Measurements from ENCODE around the gene DGKA.
"Not testable (repeated sequence)": the region's sequence is repeated elsewhere in the genome, so short reads cannot be mapped to it uniquely, and the experiment has no call there.

DGKA gene

DNA sequence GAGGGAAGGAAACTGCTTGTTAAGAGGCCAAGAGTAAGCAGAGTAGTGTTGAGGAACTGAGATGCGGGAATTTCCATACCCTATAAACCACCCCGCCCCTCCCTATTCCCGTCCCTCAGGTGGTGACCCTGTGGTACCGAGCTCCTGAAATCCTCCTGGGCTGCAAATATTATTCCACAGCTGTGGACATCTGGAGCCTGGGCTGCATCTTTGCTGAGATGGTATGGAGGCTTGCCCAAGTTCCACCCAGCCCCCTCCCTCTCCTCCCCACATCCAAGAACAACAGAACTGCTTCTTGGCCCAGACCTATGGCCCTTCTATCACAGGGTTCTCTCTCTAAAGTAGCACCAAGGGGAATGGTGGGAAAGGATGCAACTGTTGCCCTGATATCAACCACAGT lies 38.4 kb downstream of the DGKA start:
- no peak overlapping the region for H3K9ac ChIP-seq (ENCODE audit: low read length in 2 of 2)
- H3K4me3 ChIP-seq (ENCODE audit: low read length in 2 of 2) = no peak overlapping the region
- peaks cover 18% of the 10 kb centered on the region for H3K4me1 ChIP-seq (ENCODE audit: control insufficient read depth, insufficient read depth, low read length)
- H3K9me3 ChIP-seq (ENCODE audit: control insufficient read depth in 2 of 2, low read length in 2 of 2) = no peaks in the 10 kb centered on the region
- no peak overlapping the region for H3K27ac ChIP-seq (ENCODE audit: low read length)
- no peaks in the 10 kb centered on the region for H3K27me3 ChIP-seq (ENCODE audit: control insufficient read depth in 1 of 2, insufficient read depth in 2 of 2, low read length in 2 of 2)
- peaks cover 0 to 2% of the 10 kb centered on the region in 2 donors for H3K36me3 ChIP-seq (ENCODE audit: control insufficient read depth in 2 of 2, insufficient read depth in 2 of 2, low read length in 2 of 2)

DNA sequence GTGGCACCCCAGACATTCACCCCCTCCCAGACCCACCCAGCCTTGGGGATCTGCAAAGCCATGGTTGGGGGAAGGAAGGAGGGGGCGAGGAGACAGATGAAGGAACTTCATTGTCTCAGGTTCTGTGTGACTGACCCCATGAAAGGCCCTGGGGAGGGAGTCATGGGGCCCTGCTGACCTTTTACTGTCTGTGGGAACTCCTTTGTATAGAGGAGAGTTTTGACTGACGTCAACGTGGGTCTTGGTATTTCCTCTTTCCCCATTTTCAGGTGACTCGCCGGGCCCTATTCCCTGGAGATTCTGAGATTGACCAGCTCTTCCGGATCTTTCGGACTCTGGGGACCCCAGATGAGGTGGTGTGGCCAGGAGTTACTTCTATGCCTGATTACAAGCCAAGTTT lies 39.8 kb downstream of the DGKA start:
- Histone ChIP-seq H3K4me3 (ENCODE audit: low read length in 2 of 2) (no peak overlapping the region), H3K27ac (ENCODE audit: low read length) (no peak overlapping the region), H3K9ac (ENCODE audit: low read length in 2 of 2) (no peak overlapping the region), H3K27me3 (ENCODE audit: control insufficient read depth in 1 of 2, insufficient read depth in 2 of 2, low read length in 2 of 2) (no peaks in the 10 kb centered on the region), H3K4me1 (ENCODE audit: control insufficient read depth, insufficient read depth, low read length) (peaks cover 26% of the 10 kb centered on the region), H3K36me3 (ENCODE audit: control insufficient read depth in 2 of 2, insufficient read depth in 2 of 2, low read length in 2 of 2) (peaks cover 0 to 2% of the 10 kb centered on the region in 2 donors), H3K9me3 (ENCODE audit: control insufficient read depth in 2 of 2, low read length in 2 of 2) (no peaks in the 10 kb centered on the region)

DNA sequence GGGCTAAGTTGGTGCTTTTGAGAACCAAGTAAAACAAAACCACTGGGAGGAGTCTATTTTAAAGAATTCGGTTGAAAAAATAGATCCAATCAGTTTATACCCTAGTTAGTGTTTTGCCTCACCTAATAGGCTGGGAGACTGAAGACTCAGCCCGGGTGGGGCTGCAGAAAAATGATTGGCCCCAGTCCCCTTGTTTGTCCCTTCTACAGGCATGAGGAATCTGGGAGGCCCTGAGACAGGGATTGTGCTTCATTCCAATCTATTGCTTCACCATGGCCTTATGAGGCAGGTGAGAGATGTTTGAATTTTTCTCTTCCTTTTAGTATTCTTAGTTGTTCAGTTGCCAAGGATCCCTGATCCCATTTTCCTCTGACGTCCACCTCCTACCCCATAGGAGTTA lies 41.1 kb downstream of the DGKA start:
- Histone ChIP-seq H3K9ac (ENCODE audit: low read length in 2 of 2) (peak overlapping the region in 1 of 2 donors; percentile 71), H3K4me3 (ENCODE audit: low read length in 2 of 2) (peak overlapping the region in 1 of 2 donors; percentile 30), H3K4me1 (ENCODE audit: control insufficient read depth, insufficient read depth, low read length) (peaks cover 22% of the 10 kb centered on the region), H3K36me3 (ENCODE audit: control insufficient read depth in 2 of 2, insufficient read depth in 2 of 2, low read length in 2 of 2) (peaks cover 0 to 2% of the 10 kb centered on the region in 2 donors), H3K27me3 (ENCODE audit: control insufficient read depth in 1 of 2, insufficient read depth in 2 of 2, low read length in 2 of 2) (no peaks in the 10 kb centered on the region), H3K27ac (ENCODE audit: low read length) (peak overlapping the region; percentile 90), H3K9me3 (ENCODE audit: control insufficient read depth in 2 of 2, low read length in 2 of 2) (no peaks in the 10 kb centered on the region)

- peaks cover 0 to 2% of the 10 kb centered on the region in 2 donors for H3K36me3 ChIP-seq (ENCODE audit: control insufficient read depth in 2 of 2, insufficient read depth in 2 of 2, low read length in 2 of 2)
- H3K9ac ChIP-seq (ENCODE audit: low read length in 2 of 2) = peak overlapping the region; percentile 71 to 86
- peak overlapping the region; percentile 76 to 90 for H3K4me3 ChIP-seq (ENCODE audit: low read length in 2 of 2)
- peak overlapping the region; percentile 90 for H3K27ac ChIP-seq (ENCODE audit: low read length)
- H3K4me1 ChIP-seq (ENCODE audit: control insufficient read depth, insufficient read depth, low read length) = peaks cover 18% of the 10 kb centered on the region
- H3K9me3 ChIP-seq (ENCODE audit: control insufficient read depth in 2 of 2, low read length in 2 of 2) = no peaks in the 10 kb centered on the region
- no peaks in the 10 kb centered on the region for H3K27me3 ChIP-seq (ENCODE audit: control insufficient read depth in 1 of 2, insufficient read depth in 2 of 2, low read length in 2 of 2)
Observed at GRCh38 chr12:55972456-55972855, 41.5 kb downstream of the DGKA start.

DNA sequence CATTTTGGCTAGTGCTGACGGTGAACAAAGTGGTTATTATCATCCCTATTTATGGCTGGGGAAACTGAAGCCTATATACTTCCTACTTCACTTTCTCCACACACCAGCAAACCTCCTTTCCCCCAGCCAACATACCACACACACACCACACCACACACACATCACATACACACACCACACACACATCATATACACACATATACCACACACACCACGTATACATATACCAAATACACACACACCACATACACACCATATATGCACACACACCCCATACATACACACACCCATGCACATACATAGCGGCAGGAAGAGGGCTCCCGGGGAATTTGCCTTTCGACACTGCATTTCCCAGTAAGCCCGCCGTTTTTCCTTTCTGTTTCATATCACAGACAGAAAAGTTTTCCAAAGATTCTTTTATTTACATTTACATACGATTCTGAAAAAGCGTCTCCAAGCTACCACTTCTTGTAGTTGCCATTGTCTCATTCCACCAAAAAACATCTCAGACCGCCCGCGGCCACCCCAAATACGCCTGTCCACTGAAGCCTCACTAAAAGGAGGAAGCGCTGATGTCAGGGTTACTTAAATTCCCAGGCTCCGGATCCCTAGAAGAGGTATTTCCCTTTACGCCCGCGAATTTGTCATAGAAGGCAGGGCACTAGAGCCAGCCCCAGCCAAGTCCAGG lies 42.1 kb downstream of the DGKA start:
- H3K9me3 ChIP-seq (ENCODE audit: control insufficient read depth in 2 of 2, low read length in 2 of 2) = no peaks in the 10 kb centered on the region
- H3K9ac ChIP-seq (ENCODE audit: low read length in 2 of 2) = peak overlapping the region; percentile 71 to 86
- H3K4me1 ChIP-seq (ENCODE audit: control insufficient read depth, insufficient read depth, low read length) = peaks cover 15% of the 10 kb centered on the region
- H3K4me3 ChIP-seq (ENCODE audit: low read length in 2 of 2) = peak overlapping the region; percentile 76 to 90
- peaks cover 0 to 2% of the 10 kb centered on the region in 2 donors for H3K36me3 ChIP-seq (ENCODE audit: control insufficient read depth in 2 of 2, insufficient read depth in 2 of 2, low read length in 2 of 2)
- H3K27me3 ChIP-seq (ENCODE audit: control insufficient read depth in 1 of 2, insufficient read depth in 2 of 2, low read length in 2 of 2) = no peaks in the 10 kb centered on the region
- H3K27ac ChIP-seq (ENCODE audit: low read length) = peak overlapping the region; percentile 90

GRCh38 chr12:55973599-55974307 lies 42.8 kb downstream of the DGKA start, which contains the start of gene RAB5B:
TSS of gene RAB5B (plus strand) at chr12:55974078. CDS start at chr12:55986961, 12,883 bp downstream.
- Histone ChIP-seq H3K27ac (ENCODE audit: low read length) (peak within 1 kb of the TSS; percentile 94), H3K4me3 (ENCODE audit: low read length in 2 of 2) (peak within 1 kb of the TSS; percentile 77 to 90), H3K4me1 (ENCODE audit: control insufficient read depth, insufficient read depth, low read length) (peaks cover 15% of the 10 kb centered on the region), H3K27me3 (ENCODE audit: control insufficient read depth in 1 of 2, insufficient read depth in 2 of 2, low read length in 2 of 2) (no peaks in the 10 kb centered on the region), H3K36me3 (ENCODE audit: control insufficient read depth in 2 of 2, insufficient read depth in 2 of 2, low read length in 2 of 2) (peaks cover 0 to 4% of the 10 kb centered on the region in 2 donors), H3K9ac (ENCODE audit: low read length in 2 of 2) (peak within 1 kb of the TSS; percentile 94 to 98), H3K9me3 (ENCODE audit: control insufficient read depth in 2 of 2, low read length in 2 of 2) (no peaks in the 10 kb centered on the region)

DNA sequence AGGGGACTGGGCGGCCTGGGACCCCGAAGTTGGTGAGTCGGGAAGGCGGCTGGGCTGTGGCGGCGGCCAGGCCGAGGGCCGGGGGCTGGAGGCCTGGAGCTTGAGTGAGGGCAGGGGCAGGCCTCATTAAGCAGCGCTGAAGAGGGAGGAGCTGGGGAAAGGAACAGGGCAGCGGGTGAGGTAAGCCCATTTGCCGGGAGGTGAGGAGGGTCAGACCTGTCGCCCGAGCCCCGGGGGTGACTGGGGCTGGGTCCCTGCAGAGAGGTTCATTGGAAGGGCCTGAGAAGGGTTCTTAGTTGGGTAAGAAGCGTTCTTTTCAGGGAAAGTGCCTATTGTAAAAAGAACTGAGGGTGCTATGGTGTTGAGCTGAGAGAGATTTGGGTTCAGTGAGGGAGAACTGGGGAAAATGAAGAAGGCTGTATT lies 43.4 kb downstream of the DGKA start:
- peaks cover 0 to 4% of the 10 kb centered on the region in 2 donors for H3K36me3 ChIP-seq (ENCODE audit: control insufficient read depth in 2 of 2, insufficient read depth in 2 of 2, low read length in 2 of 2)
- peak overlapping the region; percentile 77 to 90 for H3K4me3 ChIP-seq (ENCODE audit: low read length in 2 of 2)
- H3K9me3 ChIP-seq (ENCODE audit: control insufficient read depth in 2 of 2, low read length in 2 of 2) = no peaks in the 10 kb centered on the region
- peak overlapping the region; percentile 94 to 98 for H3K9ac ChIP-seq (ENCODE audit: low read length in 2 of 2)
- H3K27me3 ChIP-seq (ENCODE audit: control insufficient read depth in 1 of 2, insufficient read depth in 2 of 2, low read length in 2 of 2) = no peaks in the 10 kb centered on the region
- H3K4me1 ChIP-seq (ENCODE audit: control insufficient read depth, insufficient read depth, low read length) = peaks cover 15% of the 10 kb centered on the region
- H3K27ac ChIP-seq (ENCODE audit: low read length) = peak overlapping the region; percentile 94

DNA sequence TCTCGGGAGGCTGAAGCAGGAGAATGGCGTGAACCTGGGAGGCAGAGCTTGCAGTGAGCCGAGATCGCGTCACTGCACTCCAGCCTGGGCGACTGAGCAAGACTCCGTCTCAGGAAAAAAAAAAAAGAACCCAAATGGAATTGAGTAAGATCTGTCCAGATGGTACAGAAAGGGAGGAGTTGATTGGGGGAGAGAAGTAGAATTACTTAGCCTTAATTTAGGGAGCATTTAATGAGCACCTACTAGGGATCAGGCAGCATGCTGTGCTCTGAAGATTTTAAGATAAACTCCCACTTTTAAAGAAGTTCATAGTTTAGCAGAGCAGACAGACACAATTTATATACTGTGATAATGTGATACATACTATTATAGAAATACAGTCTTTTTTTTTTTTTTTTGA lies 47.4 kb downstream of the DGKA start:
- Histone ChIP-seq H3K36me3 (ENCODE audit: control insufficient read depth in 2 of 2, insufficient read depth in 2 of 2, low read length in 2 of 2) (peaks cover 3 to 4% of the 10 kb centered on the region in 2 donors), H3K4me1 (ENCODE audit: control insufficient read depth, insufficient read depth, low read length) (peaks cover 15% of the 10 kb centered on the region), H3K27me3 (ENCODE audit: control insufficient read depth in 1 of 2, insufficient read depth in 2 of 2, low read length in 2 of 2) (no peaks in the 10 kb centered on the region), H3K9ac (ENCODE audit: low read length in 2 of 2) (no peak overlapping the region), H3K27ac (ENCODE audit: low read length) (no peak overlapping the region), H3K4me3 (ENCODE audit: low read length in 2 of 2) (no peak overlapping the region), H3K9me3 (ENCODE audit: control insufficient read depth in 2 of 2, low read length in 2 of 2) (no peaks in the 10 kb centered on the region)

- Histone ChIP-seq H3K36me3 (ENCODE audit: control insufficient read depth in 2 of 2, insufficient read depth in 2 of 2, low read length in 2 of 2) (peaks cover 4 to 6% of the 10 kb centered on the region in 2 donors), H3K27me3 (ENCODE audit: control insufficient read depth in 1 of 2, insufficient read depth in 2 of 2, low read length in 2 of 2) (no peaks in the 10 kb centered on the region), H3K4me3 (ENCODE audit: low read length in 2 of 2) (no peak overlapping the region), H3K27ac (ENCODE audit: low read length) (no peak overlapping the region), H3K9me3 (ENCODE audit: control insufficient read depth in 2 of 2, low read length in 2 of 2) (no peaks in the 10 kb centered on the region), H3K4me1 (ENCODE audit: control insufficient read depth, insufficient read depth, low read length) (peaks cover 15% of the 10 kb centered on the region), H3K9ac (ENCODE audit: low read length in 2 of 2) (no peak overlapping the region)
Observed at GRCh38 chr12:55979069-55979468, 48.1 kb downstream of the DGKA start.

DNA sequence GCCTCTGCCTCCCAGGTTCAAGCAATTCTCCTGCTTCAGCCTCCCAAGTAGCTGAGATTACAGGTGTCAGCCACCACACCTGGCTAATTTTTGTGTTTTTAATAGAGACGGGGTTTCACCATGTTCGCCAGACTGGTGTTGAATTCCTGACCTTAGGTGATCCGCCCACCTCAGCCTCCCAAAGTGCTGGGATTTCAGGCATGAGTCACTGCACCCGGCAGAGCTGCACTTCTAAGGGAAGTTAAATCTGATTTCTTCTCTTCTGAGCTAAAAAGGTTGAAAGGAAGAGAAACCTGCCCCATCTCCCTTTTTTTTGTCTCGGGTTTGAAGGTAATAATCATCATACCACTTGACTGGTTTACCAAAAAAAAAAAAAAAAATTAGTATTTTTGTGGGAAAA lies 50.9 kb downstream of the DGKA start:
- H3K4me3 ChIP-seq (ENCODE audit: low read length in 2 of 2); H3K9me3 ChIP-seq (ENCODE audit: control insufficient read depth in 2 of 2, low read length in 2 of 2); H3K27ac ChIP-seq (ENCODE audit: low read length); H3K9ac ChIP-seq (ENCODE audit: low read length in 2 of 2); H3K4me1 ChIP-seq (ENCODE audit: control insufficient read depth, insufficient read depth, low read length); H3K27me3 ChIP-seq (ENCODE audit: control insufficient read depth in 1 of 2, insufficient read depth in 2 of 2, low read length in 2 of 2): not testable (repeated sequence)
- H3K36me3 ChIP-seq (ENCODE audit: control insufficient read depth in 2 of 2, insufficient read depth in 2 of 2, low read length in 2 of 2) = peaks cover 5 to 17% of the 10 kb centered on the region in 2 donors

All from stomach smooth muscle (tissue), 2 donors.